ENCODE data around the gene CEMIP. TPM values are rescaled to one million over a fixed set of nuclear protein-coding genes. Genes with fewer than 3 reads are reported as not detected.
"Not testable (repeated sequence)": the region's sequence is repeated elsewhere in the genome, so short reads cannot be mapped to it uniquely, and the experiment has no call there.

The CEMIP gene
- total RNA-seq, 1 donor from 2014 or later: 0.30 TPM

- intact Hi-C loops (cut with micrococcal nuclease): no loop called here
- no peaks in the 10 kb centered on the region for H3K27me3 Mint-ChIP-seq (ENCODE audit: low read depth)
- H3K4me3 Mint-ChIP-seq (ENCODE audit: low read depth): no peak overlapping the region
- DNase-seq (ENCODE audit: low spot score): no peak
- H3K36me3 Mint-ChIP-seq (ENCODE audit: low read depth): no peaks in the 10 kb centered on the region
- peaks cover 7% of the 10 kb centered on the region for H3K9me3 Mint-ChIP-seq
- no peak overlapping the region for H3K27ac Mint-ChIP-seq
- H3K4me1 Mint-ChIP-seq (ENCODE audit: low read depth): no peaks in the 10 kb centered on the region
Measured at GRCh38 chr15:80744826-80745225, 34.3 kb upstream of the CEMIP start.

- Mint-ChIP-seq H3K36me3 (ENCODE audit: low read depth) (no peaks in the 10 kb centered on the region), H3K4me1 (ENCODE audit: low read depth) (no peaks in the 10 kb centered on the region), H3K27me3 (ENCODE audit: low read depth) (no peaks in the 10 kb centered on the region), H3K9me3 (peaks cover 7% of the 10 kb centered on the region), H3K4me3 (ENCODE audit: low read depth) (no peak overlapping the region), H3K27ac (no peak overlapping the region)
- no peak for DNase-seq (ENCODE audit: low spot score)
- intact Hi-C loops (cut with micrococcal nuclease): no loop called here
Measured at GRCh38 chr15:80745888-80746287, 33.3 kb upstream of the CEMIP start.

GRCh38 chr15:80747317-80748053, 31.7 kb upstream of the CEMIP start:
- Mint-ChIP-seq H3K4me3 (ENCODE audit: low read depth) (no peak overlapping the region), H3K4me1 (ENCODE audit: low read depth) (no peaks in the 10 kb centered on the region), H3K9me3 (peaks cover 7% of the 10 kb centered on the region), H3K27me3 (ENCODE audit: low read depth) (no peaks in the 10 kb centered on the region), H3K27ac (no peak overlapping the region), H3K36me3 (ENCODE audit: low read depth) (no peaks in the 10 kb centered on the region)
- DNase-seq (ENCODE audit: low spot score): no peak
- intact Hi-C loops (cut with micrococcal nuclease): no loop called here

GRCh38 chr15:80749589-80749988, 29.6 kb upstream of the CEMIP start:
- no peaks in the 10 kb centered on the region for H3K4me1 Mint-ChIP-seq (ENCODE audit: low read depth)
- peaks cover 7% of the 10 kb centered on the region for H3K9me3 Mint-ChIP-seq
- H3K27me3 Mint-ChIP-seq (ENCODE audit: low read depth): no peaks in the 10 kb centered on the region
- H3K36me3 Mint-ChIP-seq (ENCODE audit: low read depth): no peaks in the 10 kb centered on the region
- H3K27ac Mint-ChIP-seq: no peak overlapping the region
- H3K4me3 Mint-ChIP-seq (ENCODE audit: low read depth): no peak overlapping the region
- no peak for DNase-seq (ENCODE audit: low spot score)
- intact Hi-C loops (cut with micrococcal nuclease): no loop called here

GRCh38 chr15:80750575-80750974, 28.6 kb upstream of the CEMIP start:
- no peaks in the 10 kb centered on the region for H3K27me3 Mint-ChIP-seq (ENCODE audit: low read depth)
- H3K27ac Mint-ChIP-seq: no peak overlapping the region
- H3K4me1 Mint-ChIP-seq (ENCODE audit: low read depth): no peaks in the 10 kb centered on the region
- no peak for DNase-seq (ENCODE audit: low spot score)
- intact Hi-C loops (cut with micrococcal nuclease): no loop called here
- no peak overlapping the region for H3K4me3 Mint-ChIP-seq (ENCODE audit: low read depth)
- H3K36me3 Mint-ChIP-seq (ENCODE audit: low read depth): no peaks in the 10 kb centered on the region
- H3K9me3 Mint-ChIP-seq: peaks cover 7% of the 10 kb centered on the region

GRCh38 chr15:80752204-80752603, 27.0 kb upstream of the CEMIP start:
- Mint-ChIP-seq H3K4me3 (ENCODE audit: low read depth) (no peak overlapping the region), H3K9me3 (no peaks in the 10 kb centered on the region), H3K4me1 (ENCODE audit: low read depth) (peaks cover 3% of the 10 kb centered on the region), H3K36me3 (ENCODE audit: low read depth) (no peaks in the 10 kb centered on the region), H3K27me3 (ENCODE audit: low read depth) (no peaks in the 10 kb centered on the region), H3K27ac (no peak overlapping the region)
- DNase-seq (ENCODE audit: low spot score): no peak
- intact Hi-C loops (cut with micrococcal nuclease): no loop called here

GRCh38 chr15:80753161-80753560, 26.0 kb upstream of the CEMIP start:
- no peak overlapping the region for H3K4me3 Mint-ChIP-seq (ENCODE audit: low read depth)
- peaks cover 2% of the 10 kb centered on the region for H3K27me3 Mint-ChIP-seq (ENCODE audit: low read depth)
- peaks cover 3% of the 10 kb centered on the region for H3K4me1 Mint-ChIP-seq (ENCODE audit: low read depth)
- no peak for DNase-seq (ENCODE audit: low spot score)
- no peak overlapping the region for H3K27ac Mint-ChIP-seq
- H3K9me3 Mint-ChIP-seq: no peaks in the 10 kb centered on the region
- H3K36me3 Mint-ChIP-seq (ENCODE audit: low read depth): no peaks in the 10 kb centered on the region
- intact Hi-C loops (cut with micrococcal nuclease): no loop called here

GRCh38 chr15:80754014-80754413, 25.2 kb upstream of the CEMIP start:
- peaks cover 3% of the 10 kb centered on the region for H3K4me1 Mint-ChIP-seq (ENCODE audit: low read depth)
- H3K9me3 Mint-ChIP-seq: no peaks in the 10 kb centered on the region
- DNase-seq (ENCODE audit: low spot score): no peak
- intact Hi-C loops (cut with micrococcal nuclease): no loop called here
- H3K27ac Mint-ChIP-seq: no peak overlapping the region
- H3K4me3 Mint-ChIP-seq (ENCODE audit: low read depth): no peak overlapping the region
- no peaks in the 10 kb centered on the region for H3K36me3 Mint-ChIP-seq (ENCODE audit: low read depth)
- peaks cover 7% of the 10 kb centered on the region for H3K27me3 Mint-ChIP-seq (ENCODE audit: low read depth)

- Mint-ChIP-seq H3K36me3 (ENCODE audit: low read depth) (no peaks in the 10 kb centered on the region), H3K4me3 (ENCODE audit: low read depth) (no peak overlapping the region), H3K27me3 (ENCODE audit: low read depth) (peaks cover 9% of the 10 kb centered on the region), H3K27ac (no peak overlapping the region), H3K9me3 (no peaks in the 10 kb centered on the region), H3K4me1 (ENCODE audit: low read depth) (peaks cover 3% of the 10 kb centered on the region)
- no peak for DNase-seq (ENCODE audit: low spot score)
- intact Hi-C loops (cut with micrococcal nuclease): no loop called here
Measured at GRCh38 chr15:80755885-80756284, 23.3 kb upstream of the CEMIP start.

GRCh38 chr15:80758130-80758745, 20.9 kb upstream of the CEMIP start:
- Mint-ChIP-seq H3K36me3 (ENCODE audit: low read depth) (no peaks in the 10 kb centered on the region), H3K27me3 (ENCODE audit: low read depth) (peaks cover 13% of the 10 kb centered on the region)
- intact Hi-C loops (cut with micrococcal nuclease): no loop called here

GRCh38 chr15:80760960-80761359, 18.2 kb upstream of the CEMIP start:
- H3K27ac Mint-ChIP-seq: no peak overlapping the region
- no peak for DNase-seq (ENCODE audit: low spot score)
- H3K9me3 Mint-ChIP-seq: no peaks in the 10 kb centered on the region
- H3K36me3 Mint-ChIP-seq (ENCODE audit: low read depth): no peaks in the 10 kb centered on the region
- intact Hi-C loops (cut with micrococcal nuclease): no loop called here
- H3K27me3 Mint-ChIP-seq (ENCODE audit: low read depth): peaks cover 13% of the 10 kb centered on the region
- peaks cover under 1% of the 10 kb centered on the region for H3K4me1 Mint-ChIP-seq (ENCODE audit: low read depth)
- H3K4me3 Mint-ChIP-seq (ENCODE audit: low read depth): no peak overlapping the region

More at GRCh38 chr15:80758130-80758745, 20.9 kb upstream of the CEMIP start:
- no peak overlapping the region for H3K27ac Mint-ChIP-seq
- peaks cover 3% of the 10 kb centered on the region for H3K4me1 Mint-ChIP-seq (ENCODE audit: low read depth)
- H3K4me3 Mint-ChIP-seq (ENCODE audit: low read depth): no peak overlapping the region
- DNase-seq (ENCODE audit: low spot score): no peak
- no peaks in the 10 kb centered on the region for H3K9me3 Mint-ChIP-seq

GRCh38 chr15:80761754-80762153, 17.4 kb upstream of the CEMIP start:
- no peak for DNase-seq (ENCODE audit: low spot score)
- no peaks in the 10 kb centered on the region for H3K36me3 Mint-ChIP-seq (ENCODE audit: low read depth)
- H3K9me3 Mint-ChIP-seq: no peaks in the 10 kb centered on the region
- H3K27ac Mint-ChIP-seq: no peak overlapping the region
- H3K4me1 Mint-ChIP-seq (ENCODE audit: low read depth): no peaks in the 10 kb centered on the region
- H3K27me3 Mint-ChIP-seq (ENCODE audit: low read depth): peaks cover 13% of the 10 kb centered on the region
- H3K4me3 Mint-ChIP-seq (ENCODE audit: low read depth): no peak overlapping the region
- intact Hi-C loops (cut with micrococcal nuclease): no loop called here

- DNase-seq (ENCODE audit: low spot score); H3K4me3 Mint-ChIP-seq (ENCODE audit: low read depth); H3K4me1 Mint-ChIP-seq (ENCODE audit: low read depth); intact Hi-C loops (cut with micrococcal nuclease); H3K9me3 Mint-ChIP-seq; H3K27ac Mint-ChIP-seq; H3K36me3 Mint-ChIP-seq (ENCODE audit: low read depth): not testable (repeated sequence)
- peaks cover 11% of the 10 kb centered on the region for H3K27me3 Mint-ChIP-seq (ENCODE audit: low read depth)
Measured at GRCh38 chr15:80763235-80763634, 15.9 kb upstream of the CEMIP start.
